ENCODE measurements around the gene ASPG. TPM values are rescaled to one million over a fixed set of nuclear protein-coding genes. Genes with fewer than 3 reads are reported as not detected.

Gene ASPG
- total RNA-seq: not detected in 2 replicates

GRCh38 chr14:104085032-104085888 lies at the start of gene ASPG:
TSS of gene ASPG (plus strand) at chr14:104085700. CDS start at chr14:104085771, 71 bp downstream.
- Mint-ChIP-seq H3K4me3 (no peak within 1 kb of the TSS), H3K27ac (no peak within 1 kb of the TSS), H3K36me3 (ENCODE audit: low read depth) (no peaks in the 10 kb centered on the region), H3K27me3 (peaks cover 4% of the 10 kb centered on the region), H3K4me1 (no peaks in the 10 kb centered on the region), H3K9me3 (no peaks in the 10 kb centered on the region)
- DNase-seq: no peak
- intact Hi-C loops (cut with micrococcal nuclease): no loop called here

GRCh38 chr14:104036212-104036611 lies 49.3 kb upstream of the ASPG start:
- intact Hi-C loops (cut with micrococcal nuclease): no loop called here
- Mint-ChIP-seq H3K27ac (no peak overlapping the region), H3K4me1 (no peaks in the 10 kb centered on the region), H3K9me3 (no peaks in the 10 kb centered on the region), H3K27me3 (peaks cover 14% of the 10 kb centered on the region), H3K36me3 (ENCODE audit: low read depth) (no peaks in the 10 kb centered on the region), H3K4me3 (no peak overlapping the region)
- DNase-seq: no peak

- Mint-ChIP-seq H3K4me1 (no peaks in the 10 kb centered on the region), H3K27me3 (peaks cover 14% of the 10 kb centered on the region), H3K4me3 (no peak overlapping the region), H3K36me3 (ENCODE audit: low read depth) (no peaks in the 10 kb centered on the region), H3K27ac (no peak overlapping the region), H3K9me3 (no peaks in the 10 kb centered on the region)
- intact Hi-C loops (cut with micrococcal nuclease): no loop called here
- no peak for DNase-seq
Measured at GRCh38 chr14:104037074-104037473, 48.4 kb upstream of the ASPG start.

GRCh38 chr14:104037903-104038302 lies 47.6 kb upstream of the ASPG start:
- intact Hi-C loops (cut with micrococcal nuclease): no loop called here
- no peak overlapping the region for H3K27ac Mint-ChIP-seq
- H3K36me3 Mint-ChIP-seq (ENCODE audit: low read depth): no peaks in the 10 kb centered on the region
- H3K27me3 Mint-ChIP-seq: peaks cover 18% of the 10 kb centered on the region
- DNase-seq: no peak
- no peaks in the 10 kb centered on the region for H3K4me1 Mint-ChIP-seq
- no peaks in the 10 kb centered on the region for H3K9me3 Mint-ChIP-seq
- H3K4me3 Mint-ChIP-seq: no peak overlapping the region

GRCh38 chr14:104039214-104039613 lies 46.3 kb upstream of the ASPG start:
- no peak for DNase-seq
- no peak overlapping the region for H3K27ac Mint-ChIP-seq

GRCh38 chr14:104040539-104040938 lies 45.0 kb upstream of the ASPG start:
- Mint-ChIP-seq H3K36me3 (ENCODE audit: low read depth) (no peaks in the 10 kb centered on the region), H3K27me3 (peaks cover 16% of the 10 kb centered on the region), H3K4me3 (no peak overlapping the region), H3K27ac (no peak overlapping the region), H3K9me3 (no peaks in the 10 kb centered on the region), H3K4me1 (no peaks in the 10 kb centered on the region)
- DNase-seq: no peak
- intact Hi-C loops (cut with micrococcal nuclease): no loop called here

More at GRCh38 chr14:104039214-104039613, 46.3 kb upstream of the ASPG start:
- Mint-ChIP-seq H3K36me3 (ENCODE audit: low read depth) (no peaks in the 10 kb centered on the region), H3K27me3 (peaks cover 18% of the 10 kb centered on the region), H3K9me3 (no peaks in the 10 kb centered on the region), H3K4me1 (no peaks in the 10 kb centered on the region), H3K4me3 (no peak overlapping the region)
- intact Hi-C loops (cut with micrococcal nuclease): no loop called here

GRCh38 chr14:104041430-104042104 lies 43.9 kb upstream of the ASPG start:
- H3K9me3 Mint-ChIP-seq: no peaks in the 10 kb centered on the region

GRCh38 chr14:104044016-104044415 lies 41.5 kb upstream of the ASPG start:
- H3K27ac Mint-ChIP-seq: no peak overlapping the region
- H3K4me3 Mint-ChIP-seq: no peak overlapping the region
- peaks cover 6% of the 10 kb centered on the region for H3K4me1 Mint-ChIP-seq
- H3K36me3 Mint-ChIP-seq (ENCODE audit: low read depth): no peaks in the 10 kb centered on the region
- intact Hi-C loops (cut with micrococcal nuclease): no loop called here
- no peak for DNase-seq
- peaks cover 8% of the 10 kb centered on the region for H3K27me3 Mint-ChIP-seq
- no peaks in the 10 kb centered on the region for H3K9me3 Mint-ChIP-seq

More at GRCh38 chr14:104041430-104042104, 43.9 kb upstream of the ASPG start:
- intact Hi-C loops (cut with micrococcal nuclease): no loop called here
- no peak overlapping the region for H3K27ac Mint-ChIP-seq
- H3K36me3 Mint-ChIP-seq (ENCODE audit: low read depth): no peaks in the 10 kb centered on the region
- H3K4me3 Mint-ChIP-seq: no peak overlapping the region
- H3K4me1 Mint-ChIP-seq: no peaks in the 10 kb centered on the region
- no peak for DNase-seq
- peaks cover 14% of the 10 kb centered on the region for H3K27me3 Mint-ChIP-seq

- no peak for DNase-seq
- Mint-ChIP-seq H3K27me3 (peaks cover 4% of the 10 kb centered on the region), H3K4me3 (no peak overlapping the region), H3K4me1 (peaks cover 7% of the 10 kb centered on the region), H3K27ac (no peak overlapping the region), H3K36me3 (ENCODE audit: low read depth) (no peaks in the 10 kb centered on the region), H3K9me3 (no peaks in the 10 kb centered on the region)
- intact Hi-C loops (cut with micrococcal nuclease): no loop called here
Measured at GRCh38 chr14:104047761-104048160, 37.7 kb upstream of the ASPG start.

GRCh38 chr14:104048758-104049507 lies 36.6 kb upstream of the ASPG start:
- DNase-seq: no peak
- H3K9me3 Mint-ChIP-seq: no peaks in the 10 kb centered on the region
- intact Hi-C loops (cut with micrococcal nuclease): no loop called here
- no peak overlapping the region for H3K27ac Mint-ChIP-seq
- no peaks in the 10 kb centered on the region for H3K36me3 Mint-ChIP-seq (ENCODE audit: low read depth)
- no peak overlapping the region for H3K4me3 Mint-ChIP-seq
- peaks cover 7% of the 10 kb centered on the region for H3K4me1 Mint-ChIP-seq
- H3K27me3 Mint-ChIP-seq: peaks cover 4% of the 10 kb centered on the region

GRCh38 chr14:104049576-104050240 lies 35.8 kb upstream of the ASPG start:
- H3K9me3 Mint-ChIP-seq: no peaks in the 10 kb centered on the region
- DNase-seq: no peak
- H3K4me1 Mint-ChIP-seq: peaks cover 7% of the 10 kb centered on the region
- H3K36me3 Mint-ChIP-seq (ENCODE audit: low read depth): no peaks in the 10 kb centered on the region
- no peak overlapping the region for H3K4me3 Mint-ChIP-seq
- intact Hi-C loops (cut with micrococcal nuclease): no loop called here
- peaks cover 5% of the 10 kb centered on the region for H3K27me3 Mint-ChIP-seq
- H3K27ac Mint-ChIP-seq: no peak overlapping the region

GRCh38 chr14:104051092-104051813 lies 34.2 kb upstream of the ASPG start:
- Mint-ChIP-seq H3K9me3 (no peaks in the 10 kb centered on the region), H3K36me3 (ENCODE audit: low read depth) (no peaks in the 10 kb centered on the region), H3K4me3 (no peak overlapping the region), H3K27me3 (peaks cover 10% of the 10 kb centered on the region), H3K4me1 (peaks cover 7% of the 10 kb centered on the region), H3K27ac (no peak overlapping the region)
- intact Hi-C loops (cut with micrococcal nuclease): no loop called here
- no peak for DNase-seq
